Activated naive CD4-positive, alpha-beta T cell treated with anti-CD3 and anti-CD28 coated beads, Interleukin-2, amount 50 U/mL, for 16 hours (primary cell): ENCODE measurements around the gene USP8.

ENCODE experiments used
- DNase-seq: peaks from one replicate; pipeline ENCODE4 v3.0.0-alpha.2; 2020

Gene USP8

GRCh38 chr15:50546566-50546965, 122.4 kb downstream of the USP8 start, which contains the start of gene USP50:
USP50 (minus strand) TSS chr15:50546666; CDS start chr15:50546525, 141 bp downstream.
- DNase-seq: no peak

DNA sequence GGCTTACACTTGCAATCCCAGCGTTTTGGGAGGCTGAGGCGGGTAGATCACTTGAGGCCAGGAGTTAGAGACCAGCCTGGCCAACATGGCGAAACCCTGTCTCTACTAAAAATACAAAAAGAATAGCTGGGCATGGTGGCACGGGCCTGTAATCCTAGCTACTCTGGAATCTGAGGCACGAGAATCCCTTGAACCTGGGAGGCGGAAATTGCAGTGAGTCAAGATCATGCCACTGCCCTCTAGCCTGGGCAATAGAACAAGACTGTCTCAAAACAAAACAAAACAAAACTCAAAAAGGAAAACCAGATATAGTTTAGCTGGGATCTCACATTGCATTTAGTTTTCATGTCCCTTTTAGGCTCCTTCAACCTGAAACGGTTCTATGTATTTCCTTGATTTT, 125.1 kb downstream of the USP8 start:
- no peak for DNase-seq

GRCh38 chr15:50552238-50552637, 128.0 kb downstream of the USP8 start:
- no peak for DNase-seq

- DNase-seq: no peak
Observed at GRCh38 chr15:50556642-50557371, 132.6 kb downstream of the USP8 start.

DNA sequence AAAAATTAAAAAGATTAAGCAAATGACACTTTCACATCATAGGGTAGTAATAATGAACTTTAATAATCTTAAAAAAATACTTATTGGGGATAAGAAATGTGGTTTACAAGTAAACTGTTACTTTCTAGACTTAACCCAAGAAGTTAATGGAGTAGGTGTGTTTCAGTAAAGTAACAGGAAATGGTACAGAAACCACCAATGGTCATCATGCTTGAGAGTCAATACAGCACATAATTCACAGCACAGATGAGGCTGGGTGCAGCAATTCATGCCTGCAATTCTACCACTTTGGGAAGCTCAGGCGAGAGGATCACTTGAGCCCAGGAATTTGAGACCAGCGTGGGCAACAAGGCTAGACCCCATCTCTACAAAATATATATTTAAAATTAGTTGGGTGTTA, 133.8 kb downstream of the USP8 start:
- DNase-seq: no peak

DNA sequence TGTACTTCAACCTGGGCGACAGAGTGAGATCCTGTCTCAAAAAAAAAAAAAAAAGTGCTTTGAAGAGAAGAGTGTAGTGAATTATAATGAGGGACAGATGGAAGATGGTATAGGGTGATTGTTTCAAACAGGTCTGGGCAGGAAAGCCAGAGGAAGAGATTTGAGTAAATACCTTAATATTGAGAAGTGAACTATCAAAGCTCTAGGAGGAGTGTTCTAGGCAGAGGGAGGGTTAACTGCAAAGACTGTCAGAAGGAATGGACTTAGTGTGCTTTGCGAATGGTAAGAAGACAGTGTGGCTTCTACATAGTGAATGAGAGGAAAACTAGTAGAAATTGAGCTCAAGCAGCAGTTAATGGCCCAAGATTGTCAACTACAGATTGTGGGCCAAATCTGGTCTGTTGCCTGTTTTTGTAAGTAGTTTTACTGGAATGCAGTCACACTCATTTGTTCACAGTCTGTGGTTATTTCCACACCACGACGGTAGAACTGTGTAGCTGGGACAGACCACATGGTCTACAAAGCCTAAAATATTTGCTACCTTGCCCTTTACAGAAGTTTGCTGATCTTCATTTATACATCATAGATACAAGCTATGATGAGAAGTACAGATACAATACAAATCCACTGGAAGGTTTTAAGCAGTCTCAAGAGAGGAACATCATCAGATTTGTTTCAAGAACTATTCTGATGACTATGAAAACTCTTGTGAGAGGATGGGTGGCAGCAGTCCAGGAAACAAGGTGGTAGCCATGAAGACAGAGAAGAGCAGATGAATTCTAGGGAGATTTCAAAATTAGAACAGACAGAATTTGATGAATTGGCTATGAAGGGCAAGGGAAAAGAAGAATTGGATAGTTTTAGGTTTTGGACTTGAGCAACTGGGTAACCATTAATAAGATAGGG, 138.8 kb downstream of the USP8 start:
- no peak for DNase-seq

DNA sequence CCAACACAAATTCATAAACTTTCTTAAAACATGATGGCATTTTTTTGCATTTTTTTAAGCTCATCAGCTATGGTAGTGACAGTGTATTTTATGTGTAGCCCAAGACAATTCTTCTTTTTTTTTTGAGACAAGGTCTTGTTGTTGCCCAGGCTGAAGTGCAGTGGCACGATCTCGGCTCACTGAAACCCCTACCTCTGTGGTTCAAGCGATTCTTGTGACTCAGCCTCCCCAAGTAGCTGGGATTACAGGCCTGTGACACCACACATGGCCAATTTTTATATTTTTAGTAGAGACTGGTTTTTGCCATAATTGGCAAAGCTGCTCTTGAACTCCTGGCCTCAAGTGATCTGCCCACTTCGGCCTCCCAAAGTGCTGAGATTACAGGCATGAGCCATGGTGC, 139.6 kb downstream of the USP8 start:
- DNase-seq: no peak
